Pericardium fibroblast (primary cell): ENCODE measurements around the gene USP7. TPM values are rescaled to one million over a fixed set of nuclear protein-coding genes. Genes with fewer than 3 reads are reported as not detected.

Experiments used
- total RNA-seq: library from RNA; depleted of rRNA; stranded (reverse); fragments of >200 nt; gene quantifications from 2 replicates; pipeline ENCODE4 v1.2.3, GENCODE V29; 2015

Gene USP7
- 44.7 and 57.3 TPM in 2 replicates for total RNA-seq

DNA sequence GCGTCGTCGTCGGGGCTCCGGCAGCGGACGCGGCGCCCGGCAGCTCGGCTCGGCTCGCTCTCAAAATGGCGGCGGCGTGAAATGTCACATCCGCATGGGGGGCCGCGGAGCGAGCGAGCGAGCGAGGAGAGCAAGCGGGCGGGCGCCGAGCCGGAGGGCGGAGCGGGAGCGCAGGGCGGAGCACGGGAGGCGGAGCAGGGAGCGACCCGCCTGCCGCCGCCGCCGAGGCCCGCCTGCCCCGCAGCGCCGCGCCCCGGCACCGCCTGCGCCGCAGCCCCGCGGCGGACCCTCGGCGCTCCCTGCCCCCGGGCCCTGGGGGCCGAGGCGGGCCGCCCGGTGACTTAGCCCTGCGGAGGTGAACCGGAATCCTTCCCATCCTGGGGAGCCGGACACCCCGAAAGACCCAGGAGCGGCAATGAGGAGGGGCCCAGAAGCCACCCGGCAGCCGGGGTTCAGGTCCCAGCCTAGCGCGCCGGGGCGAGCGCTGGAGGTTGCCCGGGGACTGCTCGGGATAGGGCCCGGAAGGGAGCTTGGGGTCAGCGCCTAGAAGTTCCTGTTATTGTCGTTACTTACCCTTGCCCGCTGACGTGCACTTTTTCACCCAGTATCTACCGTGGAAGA, at the start of gene USP7:
Gene USP7, minus strand, starts transcription at position 86 of the 621 bp plus-strand sequence. CDS start 621 bp downstream, outside the sequence.

DNA sequence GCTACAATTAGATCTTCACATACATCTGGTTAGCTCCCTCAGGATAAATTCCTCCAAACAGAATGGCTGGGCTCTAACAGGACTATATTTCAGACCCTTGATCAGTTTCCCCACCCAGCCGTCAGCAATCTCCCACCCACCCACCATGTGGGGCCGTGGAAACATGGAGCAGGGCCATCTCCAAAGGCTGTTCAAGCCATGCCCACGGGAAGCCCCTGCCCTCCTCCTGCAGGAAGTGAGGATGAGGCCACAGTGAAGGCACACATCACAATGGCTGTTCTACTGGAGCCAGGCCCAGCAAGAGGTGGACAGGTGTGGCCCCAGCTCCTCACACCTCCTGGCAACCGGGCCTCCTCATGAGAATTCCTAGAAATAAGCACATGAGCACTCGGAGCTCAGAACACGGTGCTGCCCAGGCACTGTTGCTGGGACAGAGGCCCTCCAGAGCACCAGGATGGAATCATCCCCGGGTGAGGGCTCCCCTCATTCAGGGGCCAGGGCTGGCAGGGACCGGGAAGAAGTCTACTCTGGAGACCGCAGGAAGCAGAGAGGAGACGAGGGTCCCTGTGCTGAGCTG, 81.6 kb downstream of the USP7 start, which contains the start of gene LITAFD:
Gene LITAFD, plus strand, starts transcription at position 311 of the 577 bp plus-strand sequence. CDS start 2,005 bp downstream, outside the sequence.

DNA sequence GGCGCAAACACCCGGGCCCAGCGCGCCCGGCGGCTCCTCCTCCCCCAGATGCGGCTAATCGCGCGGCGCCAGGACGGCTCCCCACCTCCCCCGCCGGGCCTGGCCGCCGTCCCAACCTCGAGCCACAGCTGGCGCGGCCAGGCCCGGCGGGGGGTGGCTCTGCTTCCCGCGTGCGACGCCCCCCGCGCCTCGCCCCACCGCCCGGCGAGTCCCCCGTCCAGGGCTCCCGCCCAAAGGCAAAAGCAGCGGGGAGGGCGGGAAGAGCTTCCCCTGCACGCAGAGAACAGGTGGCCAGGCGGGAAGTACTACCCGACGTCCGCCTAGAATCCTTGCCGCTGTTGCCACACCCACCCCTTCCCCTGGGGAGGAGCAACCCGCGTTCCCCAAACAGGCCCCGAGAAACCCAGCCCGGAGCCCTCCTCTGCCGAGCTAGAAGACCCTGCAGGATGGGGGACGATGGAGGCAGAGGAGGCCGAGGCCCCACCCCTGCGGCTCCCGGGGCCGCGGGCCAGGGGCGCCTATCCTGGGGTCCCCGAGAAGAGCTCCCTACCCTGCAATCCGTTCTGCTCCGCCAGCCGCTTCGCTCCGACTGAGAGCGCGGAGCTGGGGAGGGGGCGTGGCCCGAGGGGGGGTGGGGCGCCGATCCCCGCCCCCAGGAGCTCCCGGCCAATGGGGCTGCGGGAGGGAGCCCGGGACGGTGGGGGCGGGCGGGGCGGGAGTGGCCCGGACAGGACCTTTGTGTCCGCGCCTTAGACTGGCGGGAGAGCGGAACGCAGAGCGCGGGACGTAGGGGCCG, 95.1 kb downstream of the USP7 start, which contains the start of gene CARHSP1:
Gene CARHSP1, minus strand, starts transcription at position 591 of the 796 bp plus-strand sequence. CDS start 9,678 bp downstream, outside the sequence.

Other genes with a start within 250 kb of the USP7 start
- 5.3 and 6.0 TPM in 2 replicates for gene TMEM186, start 166.3 kb downstream of the USP7 start, total RNA-seq
- 30.0 and 38.1 TPM in 2 replicates for gene PMM2, start 166.1 kb downstream of the USP7 start, total RNA-seq
- 148 and 204 TPM in 2 replicates for gene CARHSP1, start 94.9 kb downstream of the USP7 start, total RNA-seq
- gene LITAFD, start 81.6 kb downstream of the USP7 start, total RNA-seq = not detected in 2 replicates
- 36.2 and 46.3 TPM in 2 replicates for gene HAPSTR1, start 127.7 kb upstream of the USP7 start, total RNA-seq